Peyer's patch (tissue), 4 donors: ENCODE measurements around the gene SEMA3A.

Source experiments
- POLR2A ChIP-seq, 2 donors: fragments of 450-650 bp; IDR thresholded peaks; one replicate each; pipeline ENCODE4 v1.5.1; 2017; ENCODE audit warnings: antibody characterized with exemption in 2 of 2, mild to moderate bottlenecking in 2 of 2, moderate library complexity in 2 of 2
- TF ChIP-seq, protein P1 (sequence below), 6 experiments: fragments of 450-650 bp in 4 of 6; fragments of 200-600 bp in 2 of 6; sonication (generic) in 1 of 6; IDR thresholded peaks; one replicate each; pipeline ENCODE4 v1.5.1; 2017 to 2019; ENCODE audit warnings: antibody characterized with exemption in 6 of 6, mild to moderate bottlenecking in 3 of 6, moderate library complexity in 1 of 6

GRCh38 chr7:84177758-84178412, 16.7 kb downstream of the SEMA3A start:
- TF ChIP-seq, protein P1, sequence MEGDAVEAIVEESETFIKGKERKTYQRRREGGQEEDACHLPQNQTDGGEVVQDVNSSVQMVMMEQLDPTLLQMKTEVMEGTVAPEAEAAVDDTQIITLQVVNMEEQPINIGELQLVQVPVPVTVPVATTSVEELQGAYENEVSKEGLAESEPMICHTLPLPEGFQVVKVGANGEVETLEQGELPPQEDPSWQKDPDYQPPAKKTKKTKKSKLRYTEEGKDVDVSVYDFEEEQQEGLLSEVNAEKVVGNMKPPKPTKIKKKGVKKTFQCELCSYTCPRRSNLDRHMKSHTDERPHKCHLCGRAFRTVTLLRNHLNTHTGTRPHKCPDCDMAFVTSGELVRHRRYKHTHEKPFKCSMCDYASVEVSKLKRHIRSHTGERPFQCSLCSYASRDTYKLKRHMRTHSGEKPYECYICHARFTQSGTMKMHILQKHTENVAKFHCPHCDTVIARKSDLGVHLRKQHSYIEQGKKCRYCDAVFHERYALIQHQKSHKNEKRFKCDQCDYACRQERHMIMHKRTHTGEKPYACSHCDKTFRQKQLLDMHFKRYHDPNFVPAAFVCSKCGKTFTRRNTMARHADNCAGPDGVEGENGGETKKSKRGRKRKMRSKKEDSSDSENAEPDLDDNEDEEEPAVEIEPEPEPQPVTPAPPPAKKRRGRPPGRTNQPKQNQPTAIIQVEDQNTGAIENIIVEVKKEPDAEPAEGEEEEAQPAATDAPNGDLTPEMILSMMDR (IDR thresholded peaks at IDR 0.05) = no peak
- TF ChIP-seq POLR2A (IDR thresholded peaks at IDR 0.05) = no peak
